Body of pancreas (tissue), 4 donors: ENCODE measurements around the gene SKOR1. TPM values are rescaled to one million over a fixed set of nuclear protein-coding genes. Genes with fewer than 3 reads are reported as not detected.

Experiments used
- ATAC-seq: fragments of 150-250 bp; one replicate; pipeline ENCODE4 v1.9.1; 2016
- DNase-seq, 4 donors: peaks; one replicate each; pipeline ENCODE4 v3.0.0-alpha.2; 2019
- H3K27ac ChIP-seq, 4 donors: fragments of 200-600 bp; sonication (generic); 1 replicate in 3 of 4; 2 replicates in 1 of 4; pipeline versions ENCODE4 v1.5.1 to v1.6.1; 2016 to 2019; ENCODE audit warnings: mild to moderate bottlenecking in 1 of 4, mixed read lengths in 1 of 4, moderate library complexity in 1 of 4
- H3K27me3 ChIP-seq, 2 donors: fragments of 200-600 bp; sonication (generic); one replicate each; pipeline ENCODE4 v1.6.0; 2016; ENCODE audit warnings: mild to moderate bottlenecking in 1 of 2
- H3K36me3 ChIP-seq, 2 donors: fragments of 200-600 bp; sonication (generic); replicated peaks in 1 of 2; 2 replicates each; pipeline ENCODE4 v1.5.1; 2016; ENCODE audit warnings: low read depth in 2 of 2; ENCODE audit not compliant: insufficient read depth in 1 of 2
- H3K4me1 ChIP-seq: fragments of 200-600 bp; sonication (generic); one replicate; pipeline ENCODE4 v1.6.0; 2016
- H3K4me3 ChIP-seq, 2 donors: fragments of 200-600 bp; sonication (generic); 1 replicate in 1 of 2; 2 replicates in 1 of 2; pipeline ENCODE4 v1.5.1; 2016 to 2019
- H3K9me3 ChIP-seq, 3 donors: fragments of 200-600 bp; sonication (generic); 1 replicate in 2 of 3; 2 replicates in 1 of 3; pipeline ENCODE4 v1.5.1; 2016
- POLR2A ChIP-seq, 3 donors: fragments of 450-650 bp; IDR thresholded peaks; one replicate each; pipeline ENCODE4 v1.6.1; 2016; ENCODE audit warnings: antibody characterized with exemption in 3 of 3, mild to moderate bottlenecking in 2 of 3
- WGBS, 2 donors: methylation state at CpG; one replicate each; pipeline ENCODE4 v1.1.5; 2017; 5-methylcytosine and 5-hydroxymethylcytosine counted together
- intact Hi-C: fragments of 100-400 bp; cut with DNase I; formaldehyde crosslinking; loops from one replicate; pipeline ENCODE4 v1.15.1; 2023
- total RNA-seq, 2 donors: library from RNA; depleted of rRNA; stranded (reverse); fragments of >200 nt; gene quantifications; one replicate each; pipeline ENCODE4 v1.1.0, GENCODE V29; 2016
- TF ChIP-seq, protein P1 (sequence below), 7 experiments: fragments of 450-650 bp in 4 of 7; fragments of 200-600 bp in 3 of 7; sonication (generic) in 3 of 7; IDR thresholded peaks; one replicate each; pipeline ENCODE4 v1.5.1; 2016 to 2019; ENCODE audit warnings: antibody characterized with exemption in 7 of 7

SKOR1 gene
- total RNA-seq, 2 donors from 2014 or later, result under 0.01 to 0.78 TPM

DNA sequence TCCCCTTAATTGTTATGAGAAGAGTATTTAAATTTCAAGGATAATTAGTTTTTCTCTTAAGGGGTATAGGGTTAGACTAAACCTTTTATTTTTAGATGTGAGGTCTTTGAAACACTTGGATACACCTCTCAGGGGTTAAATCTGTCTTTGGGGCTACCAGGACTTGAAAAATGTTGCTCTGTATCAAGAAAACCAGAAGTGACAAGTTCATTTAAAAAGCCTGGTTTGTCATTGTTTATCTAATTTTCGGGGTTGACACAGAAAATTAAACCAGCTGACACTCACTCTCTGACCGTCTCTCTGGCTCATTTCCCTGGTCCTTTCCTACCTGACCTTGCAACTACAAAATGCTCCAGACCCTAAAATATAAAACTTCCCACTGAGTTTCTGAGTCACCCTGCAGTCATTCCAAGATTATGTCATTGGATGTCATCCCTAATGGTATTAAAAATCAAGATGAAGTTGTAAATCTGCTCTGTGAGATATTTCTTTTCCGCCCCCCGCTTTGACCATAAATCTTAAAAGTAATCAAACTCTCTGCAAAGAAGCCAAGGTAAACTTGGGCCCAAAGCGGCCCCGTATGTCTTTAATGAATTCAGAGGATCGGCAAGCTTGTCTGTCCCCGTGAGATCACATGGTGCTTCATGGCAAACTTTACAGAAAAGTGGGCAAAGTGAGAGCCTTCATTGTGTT is 32.9 kb upstream of the SKOR1 start:
- DNase-seq, result no peak
- no peaks in the 10 kb centered on the region for H3K9me3 ChIP-seq
- intact Hi-C loops, result no loop called here
- no peaks in the 10 kb centered on the region for H3K27me3 ChIP-seq
- TF ChIP-seq, protein P1, sequence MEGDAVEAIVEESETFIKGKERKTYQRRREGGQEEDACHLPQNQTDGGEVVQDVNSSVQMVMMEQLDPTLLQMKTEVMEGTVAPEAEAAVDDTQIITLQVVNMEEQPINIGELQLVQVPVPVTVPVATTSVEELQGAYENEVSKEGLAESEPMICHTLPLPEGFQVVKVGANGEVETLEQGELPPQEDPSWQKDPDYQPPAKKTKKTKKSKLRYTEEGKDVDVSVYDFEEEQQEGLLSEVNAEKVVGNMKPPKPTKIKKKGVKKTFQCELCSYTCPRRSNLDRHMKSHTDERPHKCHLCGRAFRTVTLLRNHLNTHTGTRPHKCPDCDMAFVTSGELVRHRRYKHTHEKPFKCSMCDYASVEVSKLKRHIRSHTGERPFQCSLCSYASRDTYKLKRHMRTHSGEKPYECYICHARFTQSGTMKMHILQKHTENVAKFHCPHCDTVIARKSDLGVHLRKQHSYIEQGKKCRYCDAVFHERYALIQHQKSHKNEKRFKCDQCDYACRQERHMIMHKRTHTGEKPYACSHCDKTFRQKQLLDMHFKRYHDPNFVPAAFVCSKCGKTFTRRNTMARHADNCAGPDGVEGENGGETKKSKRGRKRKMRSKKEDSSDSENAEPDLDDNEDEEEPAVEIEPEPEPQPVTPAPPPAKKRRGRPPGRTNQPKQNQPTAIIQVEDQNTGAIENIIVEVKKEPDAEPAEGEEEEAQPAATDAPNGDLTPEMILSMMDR (IDR thresholded peaks at IDR 0.05), result no peak
- no peak for TF ChIP-seq POLR2A (IDR thresholded peaks at IDR 0.05)
- H3K4me3 ChIP-seq, result no peak overlapping the region
- 59 to 65% methylated on average over 8 of the region's 8 CpGs for WGBS, 2 donors
- ATAC-seq, result no peak
- no peaks in the 10 kb centered on the region for H3K36me3 ChIP-seq
- H3K4me1 ChIP-seq, result no peaks in the 10 kb centered on the region
- H3K27ac ChIP-seq, result no peak overlapping the region

DNA sequence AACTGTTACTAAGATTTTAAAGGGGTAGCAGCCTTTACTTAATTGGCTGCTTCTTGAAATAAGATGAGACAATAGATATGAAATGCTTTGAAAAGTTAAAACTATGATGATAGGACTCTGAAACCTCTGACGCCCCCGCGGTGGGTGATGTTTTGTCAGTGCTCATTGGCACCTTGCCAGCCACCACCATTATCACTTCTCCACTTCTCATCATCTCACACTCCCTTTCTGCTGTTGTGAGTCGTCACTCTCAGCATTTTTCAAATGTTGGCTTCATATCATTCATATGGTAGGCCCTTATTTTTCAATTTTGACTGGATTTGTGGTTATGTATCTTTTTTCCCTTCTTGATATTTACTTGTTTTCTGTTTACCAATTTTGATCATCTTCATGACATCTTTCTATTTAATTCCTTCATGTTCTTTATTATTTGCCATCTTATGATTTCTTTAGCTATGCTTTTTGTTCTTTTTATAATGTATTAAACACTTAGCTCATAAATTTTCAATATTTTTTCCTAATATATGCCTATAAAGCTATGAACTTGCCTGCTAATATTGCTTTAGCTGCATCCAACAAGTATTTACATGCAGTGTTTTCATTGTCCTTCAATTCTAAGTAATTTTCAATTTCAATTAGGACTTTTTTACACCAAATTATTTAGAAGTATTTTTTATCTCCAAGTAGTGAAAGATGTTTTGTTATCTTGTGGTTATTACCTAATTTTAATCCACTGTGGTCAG is 30.3 kb upstream of the SKOR1 start:
- H3K4me1 ChIP-seq, result no peaks in the 10 kb centered on the region

GRCh38 chr15:67796196-67797127 is 28.8 kb upstream of the SKOR1 start:
- no peaks in the 10 kb centered on the region for H3K27me3 ChIP-seq
- TF ChIP-seq POLR2A (IDR thresholded peaks at IDR 0.05), result no peak
- TF ChIP-seq, protein P1 (IDR thresholded peaks at IDR 0.05), result no peak
- 84 to 85% methylated on average over 4 of the region's 4 CpGs for WGBS, 2 donors
- DNase-seq, result no peak
- ATAC-seq, result no peak
- H3K36me3 ChIP-seq, result no peaks in the 10 kb centered on the region
- no peaks in the 10 kb centered on the region for H3K9me3 ChIP-seq
- no peaks in the 10 kb centered on the region for H3K4me1 ChIP-seq
- H3K4me3 ChIP-seq, result no peak overlapping the region
- no peak overlapping the region for H3K27ac ChIP-seq
- intact Hi-C loops, result no loop called here

More for the DNA sequence above, 30.3 kb upstream of the SKOR1 start:
- TF ChIP-seq, protein P1 (IDR thresholded peaks at IDR 0.05), result no peak
- no peak for TF ChIP-seq POLR2A (IDR thresholded peaks at IDR 0.05)
- ATAC-seq (no peak), DNase-seq (no peak)
- Histone ChIP-seq H3K27me3 (no peaks in the 10 kb centered on the region), H3K27ac (no peak overlapping the region), H3K4me3 (no peak overlapping the region), H3K36me3 (no peaks in the 10 kb centered on the region), H3K9me3 (no peaks in the 10 kb centered on the region)
- intact Hi-C loops, result no loop called here
- 88 to 91% methylated on average over 4 of the region's 4 CpGs for WGBS, 2 donors

DNA sequence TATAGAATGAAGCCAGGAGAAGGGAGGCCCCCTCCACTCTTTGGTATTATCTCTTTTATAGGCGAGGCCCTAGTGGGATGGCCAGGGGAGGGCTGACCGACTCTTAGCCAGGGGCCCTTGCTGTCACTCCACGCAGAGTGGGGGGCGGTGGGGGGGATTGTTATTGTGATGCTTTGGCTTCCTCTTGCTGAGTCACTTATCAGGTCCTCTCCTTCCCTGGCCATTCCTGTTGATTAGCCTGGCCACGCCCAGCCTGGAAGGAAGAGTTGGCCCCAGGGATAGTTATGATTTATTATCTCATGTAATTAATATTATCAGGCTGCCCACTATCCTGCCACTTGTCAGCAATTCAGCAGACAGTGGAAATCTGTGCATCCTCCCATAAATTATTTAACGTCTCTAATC is 25.5 kb upstream of the SKOR1 start:
- no peak for DNase-seq
- Histone ChIP-seq H3K9me3 (no peaks in the 10 kb centered on the region), H3K27me3 (no peaks in the 10 kb centered on the region), H3K36me3 (no peaks in the 10 kb centered on the region), H3K4me3 (no peak overlapping the region), H3K4me1 (no peaks in the 10 kb centered on the region), H3K27ac (no peak overlapping the region)
- WGBS, 2 donors, result 68 to 81% methylated on average over 6 of the region's 6 CpGs
- TF ChIP-seq, protein P1 (IDR thresholded peaks at IDR 0.05), result no peak
- TF ChIP-seq POLR2A (IDR thresholded peaks at IDR 0.05), result no peak
- no peak for ATAC-seq
- intact Hi-C loops, result no loop called here
